Lung (tissue), 12 donors: ENCODE results near the gene UBXN11. TPM values are rescaled to one million over a fixed set of nuclear protein-coding genes. Genes with fewer than 3 reads are reported as not detected.

ENCODE experiments used
- ATAC-seq: fragments of 200-7000 bp; cut with Tn5 transposase; one replicate; pipeline ENCODE4 v1.9.1; 2020; ENCODE audit warnings: moderate number of reproducible peaks; ENCODE audit not compliant: insufficient read depth, low FRiP score
- DNase-seq, 3 donors: peaks; one replicate each; pipeline ENCODE4 v3.0.0-alpha.2; 2013 to 2017
- H3K27ac ChIP-seq, 2 donors: one replicate each; pipeline ENCODE4 v1.5.1; 2013; ENCODE audit warnings: mild to moderate bottlenecking in 2 of 2, moderate library complexity in 2 of 2, control low read depth in 1 of 2, inconsistent platforms in 1 of 2, low read depth in 1 of 2, low read length in 1 of 2
- H3K27me3 ChIP-seq, 3 donors: one replicate each; pipeline ENCODE4 v1.5.1; 2013; ENCODE audit warnings: low read length in 2 of 3; ENCODE audit not compliant: control insufficient read depth in 3 of 3, insufficient read depth in 3 of 3
- H3K36me3 ChIP-seq, 4 donors: one replicate each; pipeline ENCODE4 v1.5.1; 2013; ENCODE audit warnings: low read length in 4 of 4, mild to moderate bottlenecking in 1 of 4, moderate library complexity in 1 of 4; ENCODE audit not compliant: control insufficient read depth in 4 of 4, insufficient read depth in 4 of 4
- H3K4me1 ChIP-seq, 5 donors: one replicate each; pipeline ENCODE4 v1.5.1; 2013; ENCODE audit warnings: low read length in 5 of 5, mild to moderate bottlenecking in 2 of 5, moderate library complexity in 1 of 5; ENCODE audit not compliant: control insufficient read depth in 5 of 5, insufficient read depth in 5 of 5
- H3K4me3 ChIP-seq: one replicate; pipeline ENCODE4 v1.5.1; 2013; ENCODE audit warnings: mild to moderate bottlenecking, control low read depth, moderate library complexity
- H3K9ac ChIP-seq, 2 donors: one replicate each; pipeline ENCODE4 v1.5.1; 2013; ENCODE audit warnings: low read length in 2 of 2, control low read depth in 1 of 2; ENCODE audit not compliant: insufficient read depth in 1 of 2
- H3K9me3 ChIP-seq, 4 donors: one replicate each; pipeline ENCODE4 v1.5.1; 2013; ENCODE audit warnings: low read length in 3 of 4, mild to moderate bottlenecking in 1 of 4, moderate library complexity in 1 of 4; ENCODE audit not compliant: control insufficient read depth in 4 of 4, insufficient read depth in 3 of 4
- CTCF ChIP-seq: IDR thresholded peaks from 2 replicates; pipeline ENCODE4 v1.5.1; 2012; ENCODE audit warnings: mild to moderate bottlenecking; ENCODE audit errors: control extremely low read depth, extremely low read depth
- WGBS, 2 donors: extraction: QIAGEN DNeasy Blood & Tissue Kit; methylation state at CpG; one replicate each; pipeline ENCODE4 v1.1.7; 2013; 5-methylcytosine and 5-hydroxymethylcytosine counted together
- polyA plus RNA-seq, 2 donors: library from polyadenylated mRNA; stranded (reverse); fragments of 200-250 nt; gene quantifications; one replicate each; pipeline ENCODE4 v1.2.1, GENCODE V29; 2013
- total RNA-seq, 2 donors: library from RNA; depleted of rRNA in 1 of 2; stranded (reverse); fragments of >200 nt in 1 of 2; gene quantifications; one replicate each; pipeline ENCODE4 v1.2.1, GENCODE V29; 2014 to 2021
- donor health status: control.
- donor health status: control.
- donor health status: Bipolar disorder and iron deficiency.
- donor health status: healthy.
- donor health status: DM: yes; HTN: yes; CAD: no.

UBXN11 gene
- total and polyA plus RNA-seq, 4 donors = 20.1 to 82.1 (median 54.9) TPM

- ATAC-seq = peak; percentile 53
- Histone ChIP-seq H3K36me3 (no peaks in the 10 kb centered on the region), H3K4me3 (no peak within 1 kb of the TSS), H3K9me3 (no peaks in the 10 kb centered on the region), H3K27me3 (peaks cover 0 to 11% (median 11%) of the 10 kb centered on the region in 3 donors), H3K9ac (no peak within 1 kb of the TSS), H3K27ac (peak within 1 kb of the TSS in 1 of 2 donors; percentile 28), H3K4me1 (peaks cover 0 to 11% (median 0%) of the 10 kb centered on the region in 5 donors)
- DNase-seq = peak; percentile 53 to 85 (median 75)
- WGBS, 2 donors = 73 to 91% methylated on average over 21 of the region's 21 CpGs
- TF ChIP-seq CTCF = no peak
These were observed 47.8 kb upstream of the UBXN11 start, which contains the start of gene CRYBG2 for GRCh38 chr1:26353976-26354820. Gene CRYBG2 (minus strand): TSS chr1:26354130. CDS start chr1:26346657, 7,473 bp downstream.

GRCh38 chr1:26353210-26353859 lies 46.9 kb upstream of the UBXN11 start:
- no peak for DNase-seq
- Histone ChIP-seq H3K4me3 (no peak overlapping the region), H3K27me3 (peaks cover 0 to 5% (median 2%) of the 10 kb centered on the region in 3 donors), H3K27ac (peak overlapping the region in 1 of 2 donors; percentile 28), H3K9ac (no peak overlapping the region), H3K9me3 (no peaks in the 10 kb centered on the region), H3K36me3 (no peaks in the 10 kb centered on the region), H3K4me1 (peaks cover 0 to 11% (median 0%) of the 10 kb centered on the region in 5 donors)
- ATAC-seq = no peak
- WGBS, 2 donors = 87 to 89% methylated on average over 4 of the region's 4 CpGs
- no peak for TF ChIP-seq CTCF

- H3K9ac ChIP-seq = no peak overlapping the region
- H3K4me3 ChIP-seq = no peak overlapping the region
- DNase-seq (no peak), ATAC-seq (no peak)
- 89 to 91% methylated on average over 5 of the region's 5 CpGs for WGBS, 2 donors
- H3K36me3 ChIP-seq = no peaks in the 10 kb centered on the region
- peaks cover 0 to 2% (median 0%) of the 10 kb centered on the region in 3 donors for H3K27me3 ChIP-seq
- no peaks in the 10 kb centered on the region for H3K9me3 ChIP-seq
- TF ChIP-seq CTCF = no peak
- H3K4me1 ChIP-seq = peaks cover 0 to 11% (median 0%) of the 10 kb centered on the region in 5 donors
- no peak overlapping the region for H3K27ac ChIP-seq
These were observed 45.9 kb upstream of the UBXN11 start for GRCh38 chr1:26352338-26352679.
